HepG2 (cell line): Measurements from ENCODE around the gene CTDNEP1. TPM values are rescaled to one million over a fixed set of nuclear protein-coding genes. Genes with fewer than 3 reads are reported as not detected.

Source experiments
- CBFB ChIP-seq: sonication (generic); formaldehyde crosslinking; IDR thresholded peaks from 2 replicates; pipeline ENCODE4 v1.4.0; 2020; ENCODE audit warnings: missing genetic modification reagents
- KAT7 ChIP-seq: IDR thresholded peaks from 2 replicates; pipeline ENCODE4 v1.6.1; 2018; ENCODE audit warnings: borderline replicate concordance, missing compliant biosample characterization
- KLF6 ChIP-seq: IDR thresholded peaks from 2 replicates; pipeline ENCODE4 v1.8.0; 2016; ENCODE audit warnings: missing biosample characterization, missing genetic modification reagents
- MAZ ChIP-seq, 2 experiments: sonication (generic) in 1 of 2; formaldehyde crosslinking in 1 of 2; IDR thresholded peaks; 2 replicates each; pipeline versions ENCODE4 v1.5.0 to v1.6.1; 2012 to 2020; ENCODE audit warnings: low read depth in 2 of 2, mild to moderate bottlenecking in 2 of 2, borderline replicate concordance in 1 of 2, improper control_type of control experiment in 1 of 2, low read length in 1 of 2, missing genetic modification reagents in 1 of 2, moderate library complexity in 1 of 2
- MTA3 ChIP-seq: sonication (generic); formaldehyde crosslinking; IDR thresholded peaks from 2 replicates; pipeline ENCODE4 v1.4.0; 2020; ENCODE audit warnings: missing genetic modification reagents
- NPAS2 ChIP-seq: sonication (generic); formaldehyde crosslinking; IDR thresholded peaks from 2 replicates; pipeline ENCODE4 v1.8.0; 2022; ENCODE audit warnings: mild to moderate bottlenecking, missing genetic modification reagents, borderline replicate concordance
- NRL ChIP-seq: sonication (generic); formaldehyde crosslinking; IDR thresholded peaks from 2 replicates; pipeline ENCODE4 v1.5.0; 2020; ENCODE audit warnings: missing genetic modification reagents, mild to moderate bottlenecking, moderate library complexity, borderline replicate concordance
- POLR2G ChIP-seq: fragments of 200-400 bp; formaldehyde crosslinking; IDR thresholded peaks from 2 replicates; pipeline ENCODE4 v1.6.1; 2018; ENCODE audit warnings: mild to moderate bottlenecking, low read depth, low read length, moderate library complexity
- PRPF4 ChIP-seq: fragments of 200-400 bp; formaldehyde crosslinking; IDR thresholded peaks from 2 replicates; pipeline ENCODE4 v1.6.1; 2016; ENCODE audit warnings: low read length, low read depth; ENCODE audit not compliant: poor library complexity, severe bottlenecking
- SIN3B ChIP-seq: fragments of 150-350 bp; IDR thresholded peaks from 2 replicates; pipeline ENCODE4 v1.6.1; 2014; ENCODE audit warnings: low read length
- SIX4 ChIP-seq: sonication (generic); formaldehyde crosslinking; IDR thresholded peaks from 2 replicates; pipeline ENCODE4 v1.4.0; 2020; ENCODE audit warnings: missing genetic modification reagents
- SOX13 ChIP-seq, 3 experiments: fragments of 450-650 bp in 1 of 3; sonication (generic) in 1 of 3; formaldehyde crosslinking in 1 of 3; IDR thresholded peaks in 2 of 3; conservative IDR thresholded peaks in 1 of 3; 2 replicates each; pipeline versions ENCODE4 v1.5.0 to v1.6.1; 2016 to 2020; ENCODE audit warnings: antibody characterized with exemption in 1 of 3, mild to moderate bottlenecking in 1 of 3, missing compliant biosample characterization in 1 of 3, missing genetic modification reagents in 1 of 3, moderate library complexity in 1 of 3
- SP5 ChIP-seq: IDR thresholded peaks from 2 replicates; pipeline ENCODE4 v1.6.1; 2016; ENCODE audit warnings: low read depth, borderline replicate concordance
- SSRP1 ChIP-seq: IDR thresholded peaks from 2 replicates; pipeline ENCODE4 v1.6.1; 2016; ENCODE audit warnings: control low read depth
- SYNCRIP ChIP-seq: fragments of 200-400 bp; formaldehyde crosslinking; IDR thresholded peaks from 2 replicates; pipeline ENCODE4 v1.6.1; 2018; ENCODE audit warnings: mild to moderate bottlenecking, low read depth, low read length; ENCODE audit not compliant: insufficient read depth
- TBX2 ChIP-seq: sonication (generic); formaldehyde crosslinking; IDR thresholded peaks from 2 replicates; pipeline ENCODE4 v1.5.0; 2020; ENCODE audit warnings: missing genetic modification reagents, mild to moderate bottlenecking, borderline replicate concordance
- TRIM22 ChIP-seq: fragments of 450-650 bp; IDR thresholded peaks from 2 replicates; pipeline ENCODE4 v1.6.1; 2017
- ZBTB8A ChIP-seq: sonication (generic); formaldehyde crosslinking; IDR thresholded peaks from 2 replicates; pipeline ENCODE4 v1.4.0; 2020; ENCODE audit warnings: mild to moderate bottlenecking, low read depth, missing genetic modification reagents, borderline replicate concordance
- ZMYM4 ChIP-seq: sonication (generic); formaldehyde crosslinking; IDR thresholded peaks from 2 replicates; pipeline ENCODE4 v1.8.1; 2023; ENCODE audit warnings: mild to moderate bottlenecking, missing genetic modification reagents
- ZNF205 ChIP-seq: IDR thresholded peaks from 2 replicates; pipeline ENCODE4 v1.6.1; 2018; ENCODE audit warnings: missing biosample characterization, missing genetic modification reagents
- ZNF235 ChIP-seq: sonication (generic); formaldehyde crosslinking; IDR thresholded peaks from 2 replicates; pipeline ENCODE4 v1.8.1; 2023; ENCODE audit warnings: mild to moderate bottlenecking, missing genetic modification reagents, borderline replicate concordance
- ZNF296 ChIP-seq: sonication (generic); formaldehyde crosslinking; conservative IDR thresholded peaks from 2 replicates; pipeline ENCODE4 v1.5.0; 2020; ENCODE audit warnings: mild to moderate bottlenecking, missing genetic modification reagents
- ZNF569 ChIP-seq: sonication (generic); formaldehyde crosslinking; IDR thresholded peaks from 2 replicates; pipeline ENCODE4 v1.5.0; 2020; ENCODE audit warnings: mild to moderate bottlenecking, missing genetic modification reagents, moderate library complexity, borderline replicate concordance
- ZNF670 ChIP-seq: sonication (generic); formaldehyde crosslinking; IDR thresholded peaks from 2 replicates; pipeline ENCODE4 v1.8.0; 2022; ENCODE audit warnings: mild to moderate bottlenecking, missing genetic modification reagents, borderline replicate concordance
- ZNF761 ChIP-seq: sonication (generic); formaldehyde crosslinking; conservative IDR thresholded peaks from 2 replicates; pipeline ENCODE4 v1.4.0; 2020; ENCODE audit warnings: mild to moderate bottlenecking, missing genetic modification reagents
- ZNF879 ChIP-seq: sonication (generic); formaldehyde crosslinking; IDR thresholded peaks from 2 replicates; pipeline ENCODE4 v1.8.1; 2023; ENCODE audit warnings: missing genetic modification reagents
- polyA plus RNA-seq, 8 experiments: library from polyadenylated mRNA; depleted of rRNA in 3 of 8; stranded (reverse) in 7 of 8; unstranded in 1 of 8; fragments of >200 nt; fragmentation: Illumina TruSeq in 4 of 8; extraction: Trizol in 4 of 8; gene quantifications; 2 replicates each; pipeline versions ENCODE4 v1.2.1 to v1.2.3, GENCODE V29; 2011 to 2016; ENCODE audit warnings: low read depth in 4 of 8, missing spikeins in 1 of 8, mixed read lengths in 1 of 8; ENCODE audit not compliant: insufficient read depth in 1 of 8
- total RNA-seq, 5 experiments: library from RNA; depleted of rRNA; stranded (reverse); fragments of >200 nt; fragmentation: Illumina TruSeq; extraction: Trizol; gene quantifications; 2 replicates each; pipeline ENCODE4 v1.2.3, GENCODE V29; 2016; ENCODE audit warnings: low read depth in 1 of 5
- TF ChIP-seq, protein P1 (sequence below): IDR thresholded peaks from 2 replicates; pipeline ENCODE4 v1.6.1; 2016; ENCODE audit warnings: low read depth, control low read depth

CTDNEP1 gene
- total and polyA plus RNA-seq, 2 of the 13 experiments (the other 11 are each of a cell fraction or from before 2014, with no cell fraction given), result 19.8 to 118 TPM

- TF ChIP-seq SOX13 (IDR thresholded peaks at IDR 0.05) (no peak), SOX13 (CRISPR knock-in tag; conservative IDR thresholded peaks at IDR 0.05 in 1 of 2, IDR thresholded peaks at IDR 0.05 in 1 of 2) (peak in 1 of 2 experiments; percentile 50; a peak in 2 of 4 replicates), ZNF235 (CRISPR knock-in tag) (0 out of 2 replicates have a peak, but pooled peaks have one; percentile 73), ZNF670 (CRISPR knock-in tag) (peak; percentile 71; the same call in 1 of the 2 replicates), ZNF879 (no peak), NPAS2 (CRISPR knock-in tag) (no peak), POLR2G (peak; percentile 88), PRPF4 (no peak), ZMYM4 (peak; percentile 60; the same call in 1 of the 2 replicates), ZNF761 (CRISPR knock-in tag) (peak; percentile 68), ZNF296 (CRISPR knock-in tag) (no peak; the same call in 1 of the 2 replicates), MAZ (IDR thresholded peaks at IDR 0.05; ENCODE audit: borderline replicate concordance, low read depth, low read length) (peak; percentile 91), MAZ (CRISPR knock-in tag; IDR thresholded peaks at IDR 0.05; ENCODE audit: low read depth) (peak; percentile 83), MTA3 (CRISPR knock-in tag) (no peak), SP5 (CRISPR knock-in tag) (0 out of 2 replicates have a peak, but pooled peaks have one; percentile 46), KLF6 (CRISPR knock-in tag) (peak; percentile 54), SIN3B (peak; percentile 82; the same call in 1 of the 2 replicates), NRL (CRISPR knock-in tag) (peak; percentile 89; the same call in 1 of the 2 replicates), TBX2 (CRISPR knock-in tag) (peak; percentile 75), SYNCRIP (no peak), TRIM22 (no peak), KAT7 (peak; percentile 92), CBFB (CRISPR knock-in tag) (peak; percentile 47; the same call in 1 of the 2 replicates), ZNF569 (CRISPR knock-in tag) (no peak), SSRP1 (CRISPR knock-in tag) (no peak), ZBTB8A (CRISPR knock-in tag) (no peak), ZNF205 (peak; percentile 74; the same call in 1 of the 2 replicates), SIX4 (no peak; the same call in 1 of the 2 replicates)
- TF ChIP-seq, protein P1, sequence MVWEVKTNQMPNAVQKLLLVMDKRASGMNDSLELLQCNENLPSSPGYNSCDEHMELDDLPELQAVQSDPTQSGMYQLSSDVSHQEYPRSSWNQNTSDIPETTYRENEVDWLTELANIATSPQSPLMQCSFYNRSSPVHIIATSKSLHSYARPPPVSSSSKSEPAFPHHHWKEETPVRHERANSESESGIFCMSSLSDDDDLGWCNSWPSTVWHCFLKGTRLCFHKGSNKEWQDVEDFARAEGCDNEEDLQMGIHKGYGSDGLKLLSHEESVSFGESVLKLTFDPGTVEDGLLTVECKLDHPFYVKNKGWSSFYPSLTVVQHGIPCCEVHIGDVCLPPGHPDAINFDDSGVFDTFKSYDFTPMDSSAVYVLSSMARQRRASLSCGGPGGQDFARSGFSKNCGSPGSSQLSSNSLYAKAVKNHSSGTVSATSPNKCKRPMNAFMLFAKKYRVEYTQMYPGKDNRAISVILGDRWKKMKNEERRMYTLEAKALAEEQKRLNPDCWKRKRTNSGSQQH (CRISPR knock-in tag), result 0 out of 2 replicates have a peak, but pooled peaks have one; percentile 22
Measured at GRCh38 chr17:7252176-7253043, 876 bp upstream of the CTDNEP1 start, which contains the start of gene ELP5 (continued).
